Measurements from ENCODE around the gene CITED2.

DNA sequence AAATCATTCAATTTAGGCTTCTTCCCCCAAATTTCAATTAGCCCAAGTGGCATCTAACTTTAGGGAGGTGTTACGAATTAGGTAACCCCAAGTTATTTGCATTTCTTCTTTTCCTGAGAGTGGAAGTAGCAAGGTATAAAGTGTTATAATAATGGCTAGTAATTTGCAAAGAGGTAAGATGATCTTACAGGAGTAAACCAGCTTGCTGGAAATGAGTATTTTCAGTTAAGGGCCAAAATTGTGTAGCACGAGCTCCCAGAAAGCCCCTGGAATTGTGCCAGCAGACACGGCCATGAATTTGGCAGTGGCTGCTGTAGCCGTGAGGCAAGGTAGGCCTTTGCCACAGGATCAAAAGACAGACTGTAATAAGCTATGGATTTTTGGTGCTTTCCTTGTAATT is 38.0 kb downstream of the CITED2 start:
- TF ChIP-seq CTCF (IDR thresholded peaks at IDR 0.05) (no peak), POLR2A (IDR thresholded peaks at IDR 0.05) (no peak)

Measured in adrenal gland (tissue), 5 donors.